T47D (cell line): ENCODE results near the gene DUSP5.
"Not testable (repeated sequence)": the region's sequence is repeated elsewhere in the genome, so short reads cannot be mapped to it uniquely, and the experiment has no call there.

Experiments
- DNase-seq, 2 experiments: peaks; one replicate each; pipeline versions ENCODE4 v3.0.0 to v3.0.0-alpha.2; 2011 to 2012; ENCODE audit warnings: low read depth in 1 of 2, low spot score in 1 of 2
- JUND ChIP-seq: IDR thresholded peaks from 2 replicates; pipeline ENCODE4 v1.6.1; 2012; ENCODE audit warnings: low read depth
- in situ Hi-C: cut with HindIII; loops from 2 replicates; pipeline ENCODE4 v1.10.0; 2016; ENCODE audit warnings: low sequenced_read_pairs, low pct_unique_long_range_greater_than_20kb

The DUSP5 gene

DNA sequence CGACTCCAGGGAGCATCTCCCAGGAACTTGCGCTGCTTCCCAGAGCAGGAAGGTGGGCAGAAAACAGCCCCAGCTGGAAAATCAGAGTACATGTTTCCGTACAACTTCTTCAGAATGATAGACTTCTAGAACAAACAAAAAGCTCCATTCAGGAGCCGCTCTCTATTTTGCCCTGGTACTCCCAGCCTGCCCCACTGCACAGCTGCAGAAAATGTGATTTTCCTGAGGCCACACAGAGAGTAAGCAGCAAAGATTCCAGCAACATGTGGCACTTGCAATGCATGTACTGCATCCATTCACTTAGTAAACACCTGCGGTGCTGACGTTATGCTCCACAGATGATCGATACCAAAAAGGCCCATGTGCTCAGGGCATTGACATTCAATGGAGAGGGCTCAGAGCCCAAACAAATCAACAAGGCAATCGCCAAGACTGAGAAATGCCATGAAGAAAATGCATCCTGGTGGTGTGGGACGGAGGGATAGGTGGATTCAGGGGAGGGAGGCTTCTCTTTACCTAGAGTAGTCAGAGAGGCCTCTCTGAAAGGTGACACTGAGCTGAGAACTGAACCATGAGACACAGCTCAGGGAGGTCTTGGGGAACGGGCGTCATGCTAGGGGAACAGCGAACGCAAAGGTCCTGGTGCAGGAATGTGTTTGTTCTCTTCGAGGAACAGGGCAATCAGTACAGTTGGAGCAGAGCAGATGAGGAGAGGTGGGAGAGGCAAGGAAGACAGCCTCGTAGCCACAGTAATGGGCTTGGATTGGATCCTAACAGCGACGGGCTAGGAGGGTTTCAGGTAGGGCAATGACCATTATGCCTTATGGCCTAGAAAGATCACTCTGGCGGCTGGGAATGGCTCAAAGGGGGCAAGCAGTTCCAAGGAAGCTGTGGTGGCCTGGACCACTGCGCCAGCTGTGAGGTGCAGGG, 35.3 kb upstream of the DUSP5 start:
- in situ Hi-C loops = no loop called here
- DNase-seq = no peak
- no peak for TF ChIP-seq JUND

DNA sequence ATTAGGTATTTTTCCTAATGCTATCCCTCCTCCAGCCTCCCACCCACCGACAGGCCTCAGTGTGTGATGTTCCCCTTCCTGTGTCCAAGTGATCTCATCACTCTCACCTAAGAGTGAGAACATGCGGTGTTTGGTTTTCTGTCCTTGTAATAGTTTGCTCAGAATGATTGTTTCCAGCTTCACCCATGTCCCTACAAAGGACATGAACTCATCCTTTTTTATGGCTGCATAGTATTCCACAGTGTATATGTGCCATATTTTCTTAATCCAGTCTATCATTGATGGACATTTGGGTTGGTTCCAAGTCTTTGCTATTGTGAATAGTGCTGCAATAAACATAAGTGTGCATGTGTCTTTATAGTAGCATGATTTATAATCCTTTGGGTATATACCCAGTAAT, 29.4 kb upstream of the DUSP5 start:
- DNase-seq, in situ Hi-C loops: not testable (repeated sequence)

DNA sequence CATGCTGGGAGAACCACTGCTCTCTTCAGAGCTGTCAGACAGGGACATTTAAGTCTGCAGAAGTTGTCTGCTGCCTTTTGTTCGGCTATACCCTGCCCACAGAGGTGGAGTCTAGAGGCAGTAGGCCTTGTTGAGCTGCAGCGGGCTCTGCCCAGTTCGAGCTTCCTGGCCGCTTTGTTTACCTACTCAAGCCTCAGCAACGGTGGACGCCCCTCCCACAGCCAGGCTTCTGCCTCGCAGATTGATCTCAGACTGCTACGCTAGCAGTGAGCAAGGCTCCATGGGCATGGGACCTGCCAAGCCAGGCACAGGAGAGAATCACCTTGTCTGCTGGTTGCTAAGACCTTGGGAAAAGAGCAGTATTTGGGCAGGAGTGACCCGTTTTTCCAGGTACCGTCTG, 27.2 kb upstream of the DUSP5 start:
- in situ Hi-C loops, DNase-seq: not testable (repeated sequence)

DNA sequence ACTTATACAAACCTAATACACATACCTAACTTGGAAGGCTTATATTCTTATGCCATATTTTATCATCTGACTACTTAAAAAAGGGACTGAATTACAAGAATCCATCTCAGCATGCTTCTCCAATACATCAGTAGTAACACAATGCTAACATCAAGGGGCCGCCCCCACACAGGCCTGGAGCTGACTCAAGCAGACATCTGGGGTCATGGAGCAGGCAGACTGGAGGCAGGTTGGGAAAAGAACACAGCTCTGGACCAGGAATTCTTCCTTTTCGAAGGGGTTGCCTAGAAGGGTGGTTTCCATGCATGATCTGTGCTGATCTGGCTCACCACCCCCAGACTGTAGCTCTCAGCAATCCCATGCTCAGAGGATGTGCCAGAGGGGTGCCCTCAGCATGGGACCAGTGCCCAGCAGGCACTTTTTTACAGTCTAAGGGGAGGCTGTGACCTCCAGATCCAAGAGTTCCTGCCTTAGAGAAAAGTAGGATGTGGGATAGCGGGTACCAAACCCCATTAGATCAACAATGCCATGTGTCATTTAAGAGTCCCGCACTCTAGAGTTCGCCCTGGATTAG, 26.1 kb upstream of the DUSP5 start:
- TF ChIP-seq JUND = no peak
- DNase-seq = no peak
- in situ Hi-C loops = no loop called here

DNA sequence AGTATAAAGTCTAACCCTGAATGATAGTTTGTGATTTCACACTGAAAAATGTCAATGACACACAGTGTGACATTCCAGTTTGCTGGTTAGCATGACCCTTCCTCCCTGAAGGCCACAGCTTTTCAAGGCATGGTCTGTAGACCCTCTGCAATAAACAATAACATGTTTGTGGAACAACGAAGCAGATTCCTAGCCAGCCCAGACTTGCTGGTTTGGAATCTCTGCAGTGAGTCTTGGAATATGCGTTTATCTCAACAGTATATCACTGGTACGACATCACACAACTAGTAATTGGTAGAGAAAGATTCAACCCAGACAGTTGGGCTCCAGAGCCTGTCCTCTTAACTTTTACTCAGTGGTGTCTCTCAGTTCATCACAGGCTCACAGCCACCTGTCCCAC, 23.7 kb upstream of the DUSP5 start:
- DNase-seq = no peak
- no peak for TF ChIP-seq JUND
- in situ Hi-C loops = no loop called here

DNA sequence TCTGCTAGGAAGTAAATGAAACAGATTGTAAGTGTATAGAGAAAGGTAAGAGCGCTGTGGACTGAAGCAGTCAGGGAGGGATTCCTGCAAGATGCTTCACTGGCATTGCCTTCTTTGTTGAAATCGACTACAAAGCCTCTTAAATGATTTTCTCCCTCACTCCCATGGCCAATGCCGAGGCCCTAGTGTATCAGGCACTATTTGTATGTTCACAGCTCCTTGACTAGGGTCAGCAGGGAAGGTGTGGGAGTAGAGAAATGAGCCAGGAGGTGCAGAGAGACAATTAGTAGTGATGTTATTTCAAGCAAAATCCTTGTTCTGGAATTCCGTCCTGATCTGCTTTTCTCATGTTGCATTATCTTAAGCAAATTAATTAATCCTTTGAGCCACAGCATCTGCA, 22.9 kb upstream of the DUSP5 start:
- in situ Hi-C loops = no loop called here
- DNase-seq = no peak
- TF ChIP-seq JUND = no peak

DNA sequence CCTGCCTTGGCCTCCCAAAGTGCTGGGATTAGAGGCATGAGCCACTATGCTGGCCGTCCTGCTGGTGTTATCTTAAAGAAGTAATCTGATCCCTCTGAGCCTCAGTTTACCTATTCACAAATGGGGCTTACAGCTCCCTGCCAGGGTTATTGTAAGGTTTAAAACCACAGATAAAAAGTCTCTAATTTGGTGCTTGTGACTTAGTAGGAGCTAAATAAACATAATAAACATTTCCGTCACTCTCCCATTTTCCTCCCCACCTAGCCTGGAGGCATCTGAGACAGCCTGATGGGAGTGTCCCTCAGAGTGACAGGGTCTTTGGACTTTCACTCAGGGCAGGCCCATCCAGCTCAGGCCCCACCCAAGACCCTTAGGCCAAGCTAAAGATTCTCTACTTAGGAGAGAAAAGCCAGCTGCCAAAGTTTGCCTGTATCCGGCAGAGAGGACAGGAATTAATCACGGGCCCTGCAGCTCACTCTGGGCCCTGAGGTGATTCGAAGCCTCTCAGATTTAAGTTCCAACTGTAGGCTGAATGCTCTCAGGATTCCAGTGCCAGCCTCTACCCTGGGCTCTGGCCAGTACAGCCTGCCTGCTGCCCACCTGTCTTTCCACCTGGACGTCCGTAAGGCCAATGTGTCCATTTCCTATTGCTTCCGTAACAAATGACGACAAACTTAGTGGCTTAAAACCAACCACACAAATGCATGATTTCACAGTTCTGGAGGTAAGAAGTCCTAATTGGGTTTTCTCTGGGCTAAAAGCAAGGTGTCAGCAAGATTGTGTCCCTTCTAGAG, 21.8 kb upstream of the DUSP5 start:
- no peak for TF ChIP-seq JUND
- in situ Hi-C loops = no loop called here
- DNase-seq = no peak

DNA sequence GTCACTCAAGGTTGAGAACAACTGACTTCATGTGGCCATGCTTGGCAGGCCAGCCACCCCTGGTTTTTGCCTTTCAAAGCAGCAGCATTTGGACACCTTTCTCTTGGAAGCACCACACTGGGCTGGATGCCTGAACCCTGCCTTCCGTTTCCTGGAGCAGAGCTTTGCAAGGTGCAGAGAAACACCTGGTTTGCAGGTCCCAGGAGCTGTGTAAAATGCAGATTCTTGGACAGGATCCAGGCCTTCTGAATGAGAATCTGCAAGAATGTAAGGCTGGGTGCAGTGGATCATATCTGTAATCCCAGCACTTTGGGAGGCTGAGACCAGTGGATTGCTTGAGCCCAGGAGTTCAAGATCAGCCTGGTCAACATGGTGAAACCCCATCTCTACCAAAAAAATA, 18.0 kb upstream of the DUSP5 start:
- no peak for TF ChIP-seq JUND

DNA sequence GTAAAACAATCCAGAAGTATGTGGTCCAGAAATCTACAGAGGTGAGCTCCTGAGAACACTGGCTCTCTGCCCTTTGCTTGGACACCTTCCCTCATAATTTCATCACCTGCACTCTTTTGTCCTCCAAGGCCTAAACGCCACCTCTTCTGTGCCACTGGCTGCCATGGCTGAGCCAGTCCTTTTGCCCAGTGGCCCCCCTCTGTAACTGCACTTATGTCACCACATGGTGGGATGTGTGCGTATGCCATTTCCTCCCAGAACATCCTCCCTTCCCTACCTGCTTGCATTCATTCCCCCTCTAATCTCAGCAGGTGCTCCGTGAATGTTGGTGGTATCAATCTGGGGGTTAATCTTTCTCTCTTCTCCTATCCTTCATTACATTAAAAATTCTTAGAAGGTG, 17.3 kb upstream of the DUSP5 start:
- in situ Hi-C loops = no loop called here
- no peak for DNase-seq
- TF ChIP-seq JUND = no peak

More for the DNA sequence above, 18.0 kb upstream of the DUSP5 start:
- in situ Hi-C loops = no loop called here
- DNase-seq = peak in 1 of 2 experiments; percentile 34

DNA sequence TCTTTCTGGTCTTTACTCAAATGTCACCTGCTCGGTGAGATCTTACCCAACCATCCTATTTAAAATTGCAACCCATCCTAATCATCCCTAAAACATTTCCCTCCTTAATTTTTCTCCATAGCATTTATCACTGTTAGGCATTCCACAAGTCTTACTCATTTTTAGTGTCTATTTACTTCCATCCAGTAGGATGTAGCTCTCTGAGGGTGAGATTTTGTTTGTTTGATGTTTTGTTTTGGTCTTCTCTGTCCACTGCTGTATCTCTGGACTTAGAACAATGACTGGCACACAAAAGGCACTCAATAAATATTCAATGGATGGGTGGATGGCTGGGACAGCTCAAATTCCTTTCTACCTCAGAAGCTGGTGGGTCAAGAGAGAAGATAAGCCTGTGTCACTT, 15.8 kb upstream of the DUSP5 start:
- no peak for TF ChIP-seq JUND
- DNase-seq = no peak
- in situ Hi-C loops = no loop called here

DNA sequence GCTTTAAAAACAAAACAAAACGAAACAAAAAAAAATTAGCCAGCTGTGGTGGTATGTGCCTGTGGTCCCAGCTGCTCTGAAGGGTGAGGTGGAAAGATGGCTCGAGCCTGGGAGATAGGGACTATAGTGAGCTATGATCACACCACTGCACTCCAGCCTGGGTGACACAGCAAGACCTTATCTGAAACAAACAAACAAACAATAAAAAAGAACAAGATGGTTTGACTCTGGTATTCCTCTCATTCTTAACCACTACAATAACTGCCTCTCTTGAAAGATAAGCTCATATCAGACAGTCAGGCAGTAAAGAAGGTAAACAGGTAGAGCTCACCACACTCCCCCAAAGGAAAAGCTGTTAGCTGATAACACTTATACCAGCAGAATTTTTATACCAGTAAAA, 14.1 kb upstream of the DUSP5 start:
- DNase-seq = no peak
- in situ Hi-C loops = no loop called here
- TF ChIP-seq JUND = no peak

DNA sequence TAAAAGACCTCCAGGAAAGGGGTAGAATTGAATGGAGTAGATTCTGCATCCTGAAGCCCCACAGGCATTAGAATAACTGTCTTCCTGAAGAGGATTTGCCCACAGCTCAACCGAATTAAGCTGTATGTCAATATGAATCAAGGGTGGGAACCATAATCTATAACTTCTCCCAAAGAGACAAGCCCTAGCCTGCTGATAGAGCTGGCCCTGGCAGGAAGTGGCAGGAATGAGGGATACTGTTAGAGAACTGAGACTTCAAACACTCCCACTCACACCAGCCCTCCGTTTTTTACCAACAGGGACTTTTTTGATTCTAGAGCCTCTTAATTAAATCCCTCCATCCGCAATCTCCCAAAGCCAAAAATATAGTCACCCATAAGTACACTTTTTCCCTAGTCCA, 12.2 kb upstream of the DUSP5 start:
- in situ Hi-C loops = no loop called here
- no peak for TF ChIP-seq JUND
- no peak for DNase-seq
